HG03108 (cell line): ENCODE measurements around the gene MAGOH.
A peak's percentile ranks its signal among the peaks of the same experiment; 100 is the strongest.
"Not testable (repeated sequence)": the region's sequence is repeated elsewhere in the genome, so short reads cannot be mapped to it uniquely, and the experiment has no call there.

Source experiments
- ATAC-seq: cut with Tn5 transposase; IDR thresholded peaks from one replicate; pipeline ENCODE4 v1.9.1; 2021; ENCODE audit warnings: moderate library complexity; ENCODE audit not compliant: unreplicated experiment

MAGOH gene

DNA sequence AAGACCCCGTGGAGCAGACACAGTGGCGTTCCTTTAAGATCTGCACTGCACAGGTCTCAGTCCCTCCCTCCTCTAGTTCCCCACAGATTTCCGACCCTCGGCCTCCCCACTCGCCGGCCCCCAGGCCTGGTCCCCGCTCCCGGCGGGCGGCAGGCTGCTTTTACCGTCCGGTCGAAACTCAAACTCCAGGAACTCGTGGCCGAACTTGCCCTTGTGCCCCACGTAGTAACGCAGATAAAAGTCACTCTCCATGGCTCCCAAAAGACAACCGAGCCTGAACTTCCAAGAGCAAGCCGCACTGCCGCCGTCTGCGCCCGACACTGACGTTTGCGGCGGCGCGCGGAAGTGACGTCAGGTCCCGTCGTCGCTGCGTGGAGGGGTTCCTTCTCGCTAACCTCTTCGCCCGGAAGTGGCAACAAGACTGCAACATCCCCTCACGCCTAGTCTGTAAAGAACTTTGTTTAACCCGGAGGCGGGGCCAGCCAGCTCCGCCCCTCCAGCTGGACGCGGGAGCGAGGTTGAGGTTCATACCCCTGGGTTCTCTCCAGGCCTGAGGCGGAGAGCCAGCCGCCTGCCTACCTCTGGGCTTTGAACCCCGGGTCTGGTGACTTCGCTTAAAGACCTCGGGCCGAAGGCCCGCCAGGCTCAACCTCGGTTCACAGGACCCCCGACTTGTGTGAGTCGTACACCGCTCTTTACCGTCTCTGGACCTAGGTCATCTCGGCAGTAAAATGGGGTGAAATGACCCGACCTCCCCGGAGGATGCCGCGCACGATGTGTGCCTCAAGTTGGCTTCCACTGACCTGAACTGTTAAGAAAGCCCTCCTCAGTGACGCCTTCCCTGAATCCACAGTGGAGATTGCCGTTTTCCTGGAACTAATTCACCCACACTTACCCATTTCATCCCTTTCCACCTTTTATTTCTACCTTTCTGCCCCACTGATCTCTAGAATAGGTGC, at the start of gene MAGOH:
Gene MAGOH (minus strand): TSS at position 322 of the 959 bp plus-strand sequence. CDS start 70 bp downstream, at position 252.
- peak; percentile 94 for ATAC-seq

DNA sequence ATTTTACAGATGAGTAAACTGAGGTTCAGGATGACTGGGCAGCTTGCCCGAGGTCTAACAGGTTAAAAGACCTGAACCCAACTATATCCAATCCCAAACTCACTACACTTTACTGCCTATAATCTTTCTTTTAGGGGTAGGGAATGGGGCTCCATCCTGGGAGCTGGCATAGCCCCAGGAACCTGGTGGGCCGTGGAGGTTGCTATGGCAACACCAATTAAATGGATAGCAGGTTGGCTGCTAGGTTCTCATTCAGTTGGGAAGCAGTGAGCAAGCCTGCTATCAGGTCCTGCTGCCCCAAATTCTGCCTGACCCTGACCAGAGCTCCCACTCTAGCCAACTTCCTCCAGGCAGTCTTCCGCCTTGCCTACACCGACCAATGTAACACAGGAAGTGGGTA, 48.6 kb upstream of the MAGOH start:
- no peak for ATAC-seq

DNA sequence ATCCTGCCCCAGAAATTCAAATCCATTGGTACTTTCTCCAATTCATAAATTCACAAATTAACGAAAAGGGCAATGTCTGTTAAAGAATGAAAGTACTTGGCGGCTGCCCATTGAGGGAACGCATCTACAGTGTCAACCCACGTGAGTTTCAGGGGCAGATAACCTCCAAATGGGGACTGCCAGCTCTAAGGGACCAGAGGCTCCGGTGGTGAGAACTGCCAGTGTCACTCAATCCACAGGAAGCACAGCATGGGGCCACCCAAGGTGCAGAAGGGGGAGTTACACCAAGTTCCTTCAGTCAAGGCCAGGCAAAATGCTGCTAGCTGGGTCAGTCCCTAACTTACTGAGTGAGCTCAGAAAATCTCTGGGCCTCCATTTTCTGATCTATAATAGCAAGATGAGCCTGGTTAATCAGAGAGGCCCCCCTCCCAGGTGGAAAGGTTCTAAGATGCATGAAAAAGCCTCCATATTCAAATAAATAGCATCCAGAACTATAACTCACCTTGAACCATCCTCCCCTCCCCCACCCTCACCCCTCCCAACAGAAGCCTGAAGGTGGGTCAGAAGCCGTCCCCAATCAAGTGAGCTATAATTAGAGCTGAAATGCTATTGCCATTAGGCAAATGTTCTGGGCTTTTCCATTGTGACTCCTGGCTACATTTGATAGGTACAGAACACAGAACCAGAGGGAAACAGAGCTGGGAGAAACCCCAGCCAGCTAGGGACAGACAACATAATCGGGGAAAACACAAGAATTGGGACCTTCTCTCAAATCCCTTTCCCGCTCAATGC, 47.8 kb upstream of the MAGOH start:
- ATAC-seq: no peak

DNA sequence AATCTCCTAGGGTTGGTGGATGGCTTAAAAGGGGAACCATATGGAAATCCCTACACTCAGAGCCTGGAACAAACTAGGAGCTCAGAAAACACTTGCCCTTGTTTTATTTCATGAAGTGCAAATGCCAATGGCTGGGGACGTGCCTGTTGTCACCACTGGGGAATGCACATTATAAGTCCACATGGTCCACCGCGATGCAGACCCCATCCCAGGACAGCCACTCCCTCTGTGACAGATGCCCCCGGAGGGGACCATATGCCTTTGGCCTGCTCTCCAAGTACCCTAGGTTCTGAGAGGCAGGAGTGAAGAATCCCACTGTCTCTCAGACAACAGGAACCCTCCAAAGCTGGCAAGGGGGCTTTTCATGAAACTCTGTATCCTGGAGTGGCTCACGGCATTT, 47.2 kb upstream of the MAGOH start:
- no peak for ATAC-seq

DNA sequence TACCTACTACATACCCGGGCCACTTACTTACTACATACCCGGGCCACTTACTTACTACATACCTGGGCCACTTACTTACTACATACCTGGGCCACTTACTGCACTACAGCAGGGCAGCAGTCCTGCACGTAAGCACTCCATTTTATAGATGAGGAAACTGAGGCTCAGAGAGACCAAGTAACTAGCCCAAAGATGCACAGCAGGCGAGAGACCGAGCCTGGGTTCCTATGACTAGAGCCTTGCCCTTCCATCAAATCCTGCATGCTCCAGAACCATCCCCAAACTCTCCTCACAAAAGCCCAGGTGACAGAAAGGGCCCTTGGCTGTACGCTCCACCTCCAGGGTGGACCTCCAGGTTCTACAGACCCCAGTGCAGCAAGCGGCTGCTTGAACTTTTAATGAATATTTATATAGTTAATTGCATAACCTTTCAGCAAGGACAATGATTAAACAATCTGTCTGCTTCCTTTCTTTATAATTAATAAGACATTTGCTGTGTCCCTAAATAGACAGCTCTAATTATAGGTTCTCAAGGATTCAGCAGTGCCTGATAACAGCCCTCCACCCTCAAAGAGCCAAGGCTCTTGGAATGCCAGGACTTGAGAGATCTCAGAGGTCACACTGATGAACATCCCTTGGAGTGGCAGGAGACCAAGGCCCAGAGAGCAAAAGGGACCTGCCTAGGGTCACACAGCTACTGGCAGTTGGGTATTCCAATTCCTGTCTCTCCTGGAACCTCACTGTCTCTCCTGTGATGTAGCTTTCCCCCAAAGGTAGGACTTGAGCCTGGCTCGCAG, 46.1 kb upstream of the MAGOH start:
- no peak for ATAC-seq

DNA sequence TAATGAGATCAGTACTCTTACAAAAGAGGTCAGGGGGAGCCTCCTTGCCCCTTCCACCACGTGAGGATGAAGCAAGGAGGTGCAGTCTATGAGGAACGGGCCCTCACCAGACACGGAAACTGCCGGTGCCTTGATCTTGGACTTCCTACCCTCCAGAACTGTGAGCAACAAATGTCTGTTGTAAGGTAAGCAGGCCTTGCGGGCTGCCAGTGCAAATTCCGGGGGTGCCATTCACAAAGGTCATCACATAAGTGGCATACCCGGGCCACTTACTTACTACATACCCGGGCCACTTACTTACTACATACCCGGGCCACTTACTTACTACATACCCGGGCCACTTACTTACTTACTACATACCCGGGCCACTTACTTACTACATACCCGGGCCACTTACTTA, 44.8 kb upstream of the MAGOH start:
- not testable (repeated sequence) for ATAC-seq

DNA sequence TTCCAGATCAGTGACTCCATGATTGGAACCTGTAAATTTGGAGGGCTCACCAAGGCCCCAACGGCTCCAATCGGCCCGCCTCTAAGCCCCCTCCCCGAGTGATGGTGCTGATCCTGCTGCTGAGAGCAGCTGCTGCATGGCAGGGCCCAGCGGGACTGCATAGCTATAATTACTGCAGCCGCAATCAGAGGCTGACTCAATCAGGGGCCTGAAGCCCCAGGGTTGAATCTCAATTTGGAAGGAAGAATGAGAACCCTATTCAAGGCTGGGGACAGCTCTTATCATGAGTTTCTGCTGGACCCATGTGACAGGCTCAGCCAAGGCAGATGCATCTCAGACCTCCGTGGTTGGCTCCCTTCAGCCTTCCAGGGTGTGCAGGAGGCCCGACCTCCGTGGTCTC, 42.8 kb upstream of the MAGOH start:
- ATAC-seq: no peak

DNA sequence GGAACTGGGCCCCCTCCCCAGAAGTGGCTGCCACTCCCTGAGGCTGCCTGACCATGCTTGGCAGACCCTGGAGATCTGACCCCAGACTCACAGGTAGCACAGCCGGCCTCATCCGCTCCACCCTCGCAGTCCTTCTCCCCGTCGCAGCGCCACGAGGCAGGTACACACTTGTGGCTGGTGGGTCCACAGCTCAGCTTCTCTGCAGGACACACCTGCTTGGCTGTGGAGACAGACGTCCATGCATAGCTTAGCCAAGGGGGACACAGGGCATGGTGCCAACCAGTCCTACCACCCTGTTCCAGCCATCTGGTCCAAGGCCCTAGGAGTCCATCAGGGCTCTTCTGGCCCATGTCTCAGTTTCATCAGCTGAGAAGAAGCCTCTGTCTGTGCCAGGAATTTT, 42.2 kb upstream of the MAGOH start:
- ATAC-seq: no peak

DNA sequence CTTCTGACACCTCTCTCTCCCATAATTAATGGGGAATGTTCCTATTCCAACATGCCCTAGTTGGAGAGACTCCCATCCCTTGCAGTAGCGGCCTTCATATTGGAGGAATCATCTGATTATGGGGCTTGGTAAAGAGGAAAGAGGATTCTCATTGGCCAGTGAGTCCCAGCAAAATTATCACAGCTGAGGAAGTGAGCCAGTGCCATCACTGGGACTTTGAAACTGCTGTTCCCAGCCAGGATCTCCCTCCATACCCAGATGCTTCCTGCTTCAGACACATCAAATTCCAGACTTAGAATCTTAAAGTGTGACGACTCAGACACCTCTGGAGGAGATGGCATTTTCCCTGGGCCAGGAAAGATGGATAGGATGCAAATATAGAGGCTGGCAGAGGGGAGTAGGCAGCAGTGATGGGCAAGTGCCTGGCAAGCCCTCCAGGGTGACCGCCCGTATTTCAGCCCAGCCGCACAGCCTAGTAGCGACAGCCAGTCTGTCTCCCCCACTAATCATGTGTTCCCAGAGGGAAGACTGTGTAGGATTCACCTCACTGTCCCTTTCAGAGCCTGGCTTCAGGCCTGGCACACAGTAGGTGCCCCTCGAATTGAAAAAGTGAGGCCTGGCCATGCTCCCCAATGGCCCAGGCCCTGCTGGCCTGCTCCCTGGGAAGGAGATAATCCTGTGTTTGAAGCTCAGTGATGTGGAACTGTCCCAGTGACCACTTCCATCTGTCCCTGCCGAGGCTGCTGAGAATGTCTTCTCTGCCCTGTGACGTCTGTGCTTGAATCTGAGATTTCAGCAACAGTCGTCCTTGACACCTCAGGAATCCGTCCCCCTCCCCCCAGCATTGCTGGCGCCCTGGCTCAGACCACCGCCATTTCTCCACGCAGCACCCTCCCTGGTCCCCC, 41.2 kb upstream of the MAGOH start:
- no peak for ATAC-seq

DNA sequence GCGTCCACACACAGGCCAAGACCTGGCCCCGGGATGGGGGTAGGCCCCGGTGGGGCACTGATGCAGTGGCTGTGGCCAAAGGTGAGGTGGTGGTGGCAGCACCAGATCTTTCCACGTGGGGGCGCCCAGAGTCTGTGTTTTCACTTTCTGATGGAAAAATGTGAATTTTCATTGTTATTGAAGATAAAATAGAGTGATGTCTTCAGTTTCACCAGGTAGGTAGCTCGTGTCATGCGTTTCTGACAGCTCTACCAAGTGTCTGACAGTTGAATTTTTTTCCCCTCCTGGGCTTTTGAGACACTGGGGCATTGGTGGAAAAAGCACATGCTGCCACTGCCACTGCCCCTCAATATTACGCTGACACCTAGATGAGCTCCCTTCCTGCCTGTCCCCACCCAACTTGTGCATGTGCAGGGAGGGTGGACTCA, 40.0 kb upstream of the MAGOH start:
- ATAC-seq: no peak

DNA sequence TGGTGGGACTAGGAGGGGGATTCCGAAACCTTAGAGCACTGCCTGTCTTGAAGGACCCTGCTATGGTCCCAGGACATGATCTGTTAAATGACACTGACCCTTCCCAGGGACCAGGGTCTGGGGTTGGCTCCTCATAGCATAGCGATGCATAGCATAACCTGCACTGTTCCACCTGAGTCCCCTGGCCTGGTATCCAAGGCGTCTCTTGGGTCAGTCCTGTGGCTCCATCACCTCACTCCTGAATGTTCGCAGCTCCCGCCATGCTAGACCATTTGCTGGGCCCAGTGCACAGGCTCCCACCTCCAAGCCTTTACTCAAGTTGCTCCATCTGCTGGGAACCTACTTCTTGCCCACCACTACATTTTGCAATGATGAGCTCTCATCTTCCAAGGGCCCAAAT, 39.0 kb upstream of the MAGOH start:
- no peak for ATAC-seq

DNA sequence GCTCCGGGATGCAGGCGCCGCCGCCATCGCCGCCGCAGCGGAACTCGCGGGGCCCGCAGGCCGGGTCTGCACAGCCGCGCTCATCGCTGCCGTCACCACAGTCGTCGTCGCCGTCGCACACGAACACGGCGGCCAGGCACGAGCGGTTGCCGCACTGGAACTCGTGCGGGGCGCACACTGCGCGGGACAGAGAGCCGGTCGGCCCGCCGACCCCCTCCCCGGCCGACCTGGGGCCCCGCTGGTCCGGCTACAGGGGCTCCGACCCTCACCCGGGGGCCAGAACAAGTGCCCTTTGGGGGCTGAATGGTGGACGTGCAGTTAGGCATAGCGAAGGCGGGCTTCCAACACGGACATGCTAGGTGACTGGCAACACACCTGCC, 38.6 kb upstream of the MAGOH start:
- ATAC-seq: no peak

DNA sequence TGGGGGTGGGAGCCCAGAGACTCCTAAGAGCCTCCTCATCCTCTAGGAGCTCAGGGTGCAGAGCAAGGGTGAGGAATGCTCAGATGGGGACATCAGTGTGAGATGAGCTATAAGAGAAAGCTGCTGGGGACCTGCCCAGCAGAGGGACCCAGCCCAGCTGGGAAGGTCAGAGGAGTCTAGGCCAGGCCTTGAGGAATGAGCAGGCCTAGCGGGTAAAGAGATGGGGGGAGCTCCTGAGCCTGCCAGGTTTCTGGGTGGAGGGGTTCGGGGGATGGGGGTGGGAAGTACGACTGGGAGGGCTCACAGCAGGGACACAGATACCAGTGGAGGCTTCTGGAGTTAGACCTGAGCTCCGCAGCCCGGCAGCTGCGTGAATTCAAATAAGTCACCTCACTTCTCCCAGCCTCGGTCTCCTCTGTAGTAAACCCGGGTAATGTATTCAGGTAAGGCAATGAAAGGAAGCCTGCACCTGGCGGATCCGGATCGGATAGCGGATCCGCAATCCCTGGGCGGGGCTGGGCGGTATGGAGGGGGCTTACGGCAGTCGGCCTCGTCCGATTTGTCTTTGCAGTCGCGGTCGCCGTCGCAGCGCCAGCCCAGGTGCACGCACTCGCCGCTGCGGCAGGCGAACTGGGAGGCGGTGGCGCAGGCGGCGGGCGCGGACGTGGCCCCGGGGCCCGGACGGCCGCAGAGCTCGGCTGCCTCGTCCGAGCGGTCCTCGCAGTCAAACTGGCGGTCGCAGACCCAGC, 38.0 kb upstream of the MAGOH start:
- no peak for ATAC-seq

DNA sequence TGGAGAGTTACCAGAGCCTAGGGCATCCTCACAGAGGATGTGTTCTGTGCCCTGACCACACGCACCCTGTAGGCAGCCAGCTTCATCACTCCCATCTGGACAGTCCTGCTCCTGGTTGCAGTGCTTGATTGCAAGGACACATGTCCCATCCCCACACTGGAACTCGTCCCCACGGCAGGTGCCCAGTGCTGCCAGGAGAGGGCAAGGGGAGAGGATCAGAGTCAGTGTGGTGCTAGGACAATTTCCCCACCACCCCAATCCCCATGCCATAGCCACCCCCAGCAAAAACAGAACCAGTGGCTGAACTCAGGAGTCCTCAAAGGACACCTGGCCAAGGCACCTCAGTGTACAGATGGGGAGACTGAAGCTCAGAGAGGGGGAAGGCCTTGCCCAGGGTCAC, 37.2 kb upstream of the MAGOH start:
- ATAC-seq: no peak

DNA sequence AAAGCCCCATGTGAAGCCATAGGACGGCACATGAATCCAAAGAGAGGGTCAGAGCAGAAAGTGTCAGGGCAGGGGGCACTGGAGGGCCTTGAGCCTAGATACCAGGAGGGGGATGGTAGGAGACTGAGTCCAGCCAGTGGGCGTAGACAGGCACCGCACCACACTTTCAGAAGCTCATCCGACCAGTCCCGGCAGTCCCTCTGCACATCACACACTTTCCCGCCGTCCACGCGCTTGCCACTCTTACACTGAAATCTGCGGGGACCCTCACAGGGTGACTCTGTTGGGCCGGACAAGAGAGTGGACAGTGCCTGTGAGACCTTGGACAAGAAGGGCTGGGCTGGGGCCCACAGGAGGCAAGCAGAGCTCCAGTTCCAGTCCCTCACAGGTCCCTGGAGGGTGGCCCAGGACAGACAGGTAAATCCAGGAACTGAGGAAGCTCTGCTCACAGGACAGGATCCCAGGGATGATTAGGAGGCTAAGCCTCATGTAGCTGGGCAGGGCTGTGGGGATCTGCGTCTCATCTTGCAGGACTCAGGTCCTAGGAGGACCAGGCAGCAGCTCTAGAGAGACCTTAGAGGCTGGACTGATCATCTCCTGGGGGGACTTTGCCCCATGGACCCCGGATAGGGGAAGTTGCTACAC, 36.3 kb upstream of the MAGOH start:
- ATAC-seq: no peak

DNA sequence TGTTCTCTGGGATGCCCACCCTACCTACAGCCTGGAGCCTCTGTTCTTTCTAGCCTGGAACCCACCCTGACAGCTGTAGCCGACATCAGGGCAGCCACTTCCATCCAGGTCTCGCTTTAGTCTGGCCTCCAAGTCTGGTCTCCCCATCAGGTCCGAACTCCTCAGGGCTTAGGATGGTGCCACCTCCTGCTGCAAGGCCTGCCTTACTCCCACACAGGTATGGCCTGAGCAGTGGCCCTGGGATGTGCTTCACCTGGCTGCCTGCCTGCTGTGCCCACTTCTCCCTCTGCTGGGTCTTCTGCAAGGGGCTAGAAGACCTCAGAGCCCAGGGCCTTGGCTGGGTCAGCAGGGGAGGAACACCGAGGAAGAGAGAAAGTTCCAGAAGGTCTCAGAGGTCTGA, 35.7 kb upstream of the MAGOH start:
- no peak for ATAC-seq

DNA sequence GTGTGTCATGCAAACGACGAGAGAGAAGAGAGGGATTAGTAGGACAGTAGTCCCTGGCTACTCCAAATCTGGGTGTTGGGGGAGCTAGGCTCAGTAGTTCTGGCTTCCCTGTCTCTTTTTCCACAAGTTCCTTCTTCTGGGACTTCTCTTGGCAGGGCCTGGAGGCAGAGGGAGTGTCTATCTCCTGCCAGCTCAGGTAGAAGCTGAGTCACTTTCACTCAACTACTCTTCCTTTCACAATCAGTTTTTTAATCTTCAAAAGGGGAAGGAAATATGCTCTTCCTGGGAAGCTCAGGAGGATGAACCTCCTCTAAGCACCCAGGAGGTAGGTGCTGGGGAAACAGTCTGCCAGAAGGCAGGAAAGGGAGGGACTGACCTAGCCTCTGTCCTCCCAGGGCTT, 35.2 kb upstream of the MAGOH start:
- no peak for ATAC-seq

DNA sequence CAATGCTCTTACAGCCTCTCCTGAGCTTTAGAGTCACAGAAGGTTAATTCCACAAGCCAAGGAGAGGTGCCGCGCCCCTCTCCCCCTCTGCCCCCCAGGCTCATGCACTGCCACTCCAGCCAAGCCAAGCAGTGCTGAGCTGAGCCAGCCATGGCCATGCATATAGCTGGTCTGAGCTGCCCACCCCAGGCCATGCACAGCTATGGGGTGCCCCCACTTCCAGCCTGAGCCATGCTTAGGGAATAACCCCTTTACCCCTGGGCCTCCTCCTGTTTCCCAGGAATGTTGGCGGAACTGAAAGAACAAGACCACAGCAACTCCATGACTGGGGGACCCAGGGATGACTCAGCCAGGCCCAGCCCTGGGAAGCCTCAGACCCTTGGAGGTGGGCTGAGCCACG, 34.0 kb upstream of the MAGOH start:
- no peak for ATAC-seq
